GM20000 (cell line): ENCODE data around the gene BATF3.

Experiments used
- DNase-seq: peaks from one replicate; pipeline ENCODE4 v3.0.0; 2012; ENCODE audit warnings: low spot score
- CTCF ChIP-seq: IDR thresholded peaks from 2 replicates; pipeline ENCODE4 v1.5.1; 2012; ENCODE audit warnings: mild to moderate bottlenecking, control low read depth; ENCODE audit errors: extremely low read depth, missing control alignments

The BATF3 gene

GRCh38 chr1:212702672-212703071 lies 3.0 kb upstream of the BATF3 start:
- TF ChIP-seq CTCF, result no peak
- DNase-seq, result no peak

- TF ChIP-seq CTCF, result no peak
- DNase-seq, result no peak
Observed at GRCh38 chr1:212701910-212702309, 2.3 kb upstream of the BATF3 start.

GRCh38 chr1:212700892-212701819 lies 1.5 kb upstream of the BATF3 start:
- TF ChIP-seq CTCF, result no peak
- peak; percentile 56 for DNase-seq

- peak; percentile 77 for DNase-seq
- TF ChIP-seq CTCF, result no peak
Observed at GRCh38 chr1:212700223-212700891, 717 bp upstream of the BATF3 start.

- DNase-seq, result peak; percentile 82
- peak; percentile 85 for TF ChIP-seq CTCF
Observed at GRCh38 chr1:212699104-212699624, 476 bp downstream of the BATF3 start.

GRCh38 chr1:212698467-212699103 lies 1.1 kb downstream of the BATF3 start:
- no peak for DNase-seq
- peak; percentile 17 for TF ChIP-seq CTCF
